HCT116 (cell line): ENCODE measurements around the gene ADK. TPM values are rescaled to one million over a fixed set of nuclear protein-coding genes. Genes with fewer than 3 reads are reported as not detected.

Experiments used
- ATAC-seq: fragments of 200-7000 bp; cut with Tn5 transposase; 2 replicates; pipeline ENCODE4 v1.9.1; 2020; ENCODE audit warnings: mild to moderate bottlenecking, moderate library complexity
- BruUV-seq: library from RNA; stranded (reverse); fragments of 400-500 nt; replicated peaks from 2 replicates; lab custom pipeline; 2021; lab: Mats Ljungman, UMichigan
- CTCF ChIA-PET: fragments of 300-600 bp; sonication (Branson Sonifier 250); formaldehyde crosslinking; loops from one replicate; lab custom pipeline; 2021; ENCODE audit warnings: antibody characterized with exemption; lab: Charles Lee
- POLR2A ChIA-PET: fragments of 300-600, 350-600 bp; sonication (Branson Sonifier 250); formaldehyde crosslinking; loops from one replicate; lab custom pipeline; 2021; ENCODE audit warnings: antibody characterized with exemption; lab: Charles Lee
- RAD21 ChIA-PET, 2 experiments: fragments of 300-600 bp; sonication (Branson Sonifier 250); formaldehyde crosslinking; loops; one replicate each; lab custom pipeline; 2023; ENCODE audit warnings: low total read pairs in 2 of 2; ENCODE audit not compliant: uncharacterized antibody in 2 of 2, unreplicated experiment in 2 of 2, low non-redundant PET in 1 of 2; lab: Charles Lee
- DNase-seq: peaks from one replicate; pipeline ENCODE4 v3.0.0-alpha.2; 2010; ENCODE audit warnings: low read depth, low spot score
- H2AFZ ChIP-seq: fragments of 200-600 bp; shearing (Covaris generic), sonication (generic); 2 replicates; pipeline ENCODE4 v1.6.1; 2017; ENCODE audit warnings: low read depth, mixed run types, mixed read lengths, antibody characterized with exemption, low read length; ENCODE audit not compliant: poor library complexity, severe bottlenecking
- H3K27ac ChIP-seq: 2 replicates; pipeline ENCODE4 v1.5.1; 2012; ENCODE audit warnings: low read depth, low read length
- H3K27me3 ChIP-seq: fragments of 200-600 bp; sonication (generic); 2 replicates; pipeline ENCODE4 v1.6.1; 2016; ENCODE audit warnings: mixed run types, low read length, mixed read lengths; ENCODE audit not compliant: insufficient read depth
- H3K36me3 ChIP-seq, 2 experiments: fragments of 200-500 bp in 1 of 2; fragments of 200-600 bp in 1 of 2; sonication (Bioruptor generic) in 1 of 2; sonication (generic) in 1 of 2; 2 replicates each; pipeline versions ENCODE4 v1.5.1 to v1.6.1; 2014 to 2016; ENCODE audit warnings: low read length in 2 of 2, inconsistent platforms in 1 of 2, mixed read lengths in 1 of 2, mixed run types in 1 of 2; ENCODE audit not compliant: insufficient read depth in 2 of 2, control insufficient read depth in 1 of 2
- H3K4me1 ChIP-seq, 2 experiments: fragments of 200-600 bp in 1 of 2; sonication (generic) in 1 of 2; 2 replicates each; pipeline versions ENCODE4 v1.5.1 to v1.6.1; 2012 to 2017; ENCODE audit warnings: low read length in 2 of 2, inconsistent platforms in 1 of 2, mild to moderate bottlenecking in 1 of 2, mixed read lengths in 1 of 2, mixed run types in 1 of 2, moderate library complexity in 1 of 2; ENCODE audit not compliant: insufficient read depth in 2 of 2, control insufficient read depth in 1 of 2
- H3K4me2 ChIP-seq: fragments of 200-600 bp; sonication (generic); 2 replicates; pipeline ENCODE4 v1.6.1; 2017; ENCODE audit warnings: mixed run types, low read length, mixed read lengths
- H3K4me3 ChIP-seq, 2 experiments: fragments of 200-600 bp in 1 of 2; sonication (generic) in 1 of 2; replicated peaks in 1 of 2; 2 replicates each; pipeline ENCODE4 v1.5.1; 2011 to 2016; ENCODE audit warnings: low read length in 2 of 2, control low read depth in 1 of 2, low read depth in 1 of 2, mild to moderate bottlenecking in 1 of 2, mixed read lengths in 1 of 2, mixed run types in 1 of 2
- H3K79me2 ChIP-seq: fragments of 200-600 bp; sonication (generic); 2 replicates; pipeline ENCODE4 v1.6.1; 2017; ENCODE audit warnings: mild to moderate bottlenecking, mixed run types, low read length, moderate library complexity, mixed read lengths; ENCODE audit not compliant: insufficient read depth
- H3K9ac ChIP-seq: fragments of 200-600 bp; sonication (generic); 2 replicates; pipeline ENCODE4 v1.6.1; 2016; ENCODE audit warnings: low read length, mixed read lengths
- H3K9me2 ChIP-seq: fragments of 200-600 bp; sonication (generic), shearing (Covaris generic); 2 replicates; pipeline ENCODE4 v1.6.1; 2017; ENCODE audit warnings: mixed run types, mild to moderate bottlenecking, moderate library complexity; ENCODE audit not compliant: insufficient read depth
- H3K9me3 ChIP-seq, 2 experiments: fragments of 200-500 bp in 1 of 2; fragments of 200-600 bp in 1 of 2; sonication (Bioruptor generic) in 1 of 2; sonication (generic) in 1 of 2; 2 replicates each; pipeline ENCODE4 v1.6.1; 2014 to 2017; ENCODE audit warnings: low read length in 2 of 2, mixed read lengths in 2 of 2, inconsistent platforms in 1 of 2, low read depth in 1 of 2, mild to moderate bottlenecking in 1 of 2, mixed run types in 1 of 2, moderate library complexity in 1 of 2; ENCODE audit not compliant: control insufficient read depth in 1 of 2, insufficient read depth in 1 of 2
- H4K20me1 ChIP-seq: fragments of 200-600 bp; sonication (generic), shearing (Covaris generic); 2 replicates; pipeline ENCODE4 v1.6.1; 2017; ENCODE audit warnings: mixed run types, mild to moderate bottlenecking, moderate library complexity; ENCODE audit not compliant: insufficient read depth
- ATF3 ChIP-seq: IDR thresholded peaks from 2 replicates; pipeline ENCODE4 v1.6.1; 2012
- CTCF ChIP-seq, 3 experiments: fragments of 200-600 bp in 1 of 3; sonication (generic) in 1 of 3; IDR thresholded peaks in 2 of 3; conservative IDR thresholded peaks in 1 of 3; 2 replicates each; pipeline ENCODE4 v1.5.1; 2012 to 2017; ENCODE audit warnings: low read depth in 2 of 3, low read length in 2 of 3, antibody characterized with exemption in 1 of 3, borderline replicate concordance in 1 of 3, control low read depth in 1 of 3, mild to moderate bottlenecking in 1 of 3, mixed read lengths in 1 of 3, mixed run types in 1 of 3, moderate library complexity in 1 of 3; ENCODE audit not compliant: insufficient read depth in 1 of 3
- EGR1 ChIP-seq: IDR thresholded peaks from 2 replicates; pipeline ENCODE4 v1.6.1; 2012; ENCODE audit warnings: low read depth
- ELF1 ChIP-seq: IDR thresholded peaks from 2 replicates; pipeline ENCODE4 v1.6.1; 2012; ENCODE audit warnings: low read depth, borderline replicate concordance
- MAX ChIP-seq: IDR thresholded peaks from 2 replicates; pipeline ENCODE4 v1.6.1; 2012
- POLR2A ChIP-seq: IDR thresholded peaks from 2 replicates; pipeline ENCODE4 v1.7.0; 2011; ENCODE audit warnings: borderline replicate concordance; ENCODE audit not compliant: insufficient read depth, insufficient read length; ENCODE audit errors: extremely low read depth
- RAD21 ChIP-seq: IDR thresholded peaks from 2 replicates; pipeline ENCODE4 v1.6.1; 2012; ENCODE audit warnings: low read depth, mild to moderate bottlenecking
- REST ChIP-seq: IDR thresholded peaks from 2 replicates; pipeline ENCODE4 v1.6.1; 2012; ENCODE audit warnings: low read depth
- SIN3A ChIP-seq: IDR thresholded peaks from 2 replicates; pipeline ENCODE4 v1.6.1; 2012; ENCODE audit warnings: low read depth
- SP1 ChIP-seq: IDR thresholded peaks from 2 replicates; pipeline ENCODE4 v1.6.1; 2012; ENCODE audit warnings: low read depth
- TCF7L2 ChIP-seq: IDR thresholded peaks from 2 replicates; pipeline ENCODE4 v1.7.0; 2011; ENCODE audit warnings: borderline replicate concordance, inconsistent platforms; ENCODE audit not compliant: insufficient read depth, insufficient read length; ENCODE audit errors: extremely low read depth
- ZBTB33 ChIP-seq: IDR thresholded peaks from 2 replicates; pipeline ENCODE4 v1.6.1; 2011; ENCODE audit warnings: mild to moderate bottlenecking, low read length, moderate library complexity; ENCODE audit not compliant: insufficient replicate concordance; ENCODE audit errors: extremely low read depth
- ZNF274 ChIP-seq: fragments of 200-500 bp; sonication (Bioruptor generic); IDR thresholded peaks from 2 replicates; pipeline ENCODE4 v1.6.1; 2014; ENCODE audit warnings: mild to moderate bottlenecking, low read depth, low read length, inconsistent platforms
- intact Hi-C: fragments of 100-400 bp; cut with micrococcal nuclease; formaldehyde crosslinking; loops from 2 replicates; pipeline ENCODE4 v1.10.0; 2022
- total RNA-seq: library from RNA; stranded (reverse); gene quantifications from one replicate; pipeline ENCODE4 v1.2.1, GENCODE V29; 2021; ENCODE audit not compliant: unreplicated experiment

The ADK gene
- total RNA-seq, 1 experiment from 2014 or later, result 55.0 TPM

- ChIA-PET POLR2A (no interaction called here), RAD21 (no interaction called here), CTCF (interaction anchor here (1.0 to 1.1 kb wide), 2 partner anchors 9 to 81 kb away, joined by 3 to 4 read pairs; no protein-coding TSS in a partner anchor)
- Histone ChIP-seq H2AFZ (no peak overlapping the region), H3K27ac (no peak overlapping the region), H3K27me3 (no peaks in the 10 kb centered on the region), H4K20me1 (no peaks in the 10 kb centered on the region), H3K4me2 (peak overlapping the region; percentile 91), H3K9me3 (no peaks in the 10 kb centered on the region), H3K9ac (no peak overlapping the region), H3K79me2 (peaks cover 74% of the 10 kb centered on the region), H3K4me3 (no peak overlapping the region), H3K9me2 (no peaks in the 10 kb centered on the region), H3K36me3 (no peaks in the 10 kb centered on the region), H3K4me1 (peaks cover 13 to 22% of the 10 kb centered on the region in 2 experiments)
- DNase-seq (peak; percentile 34), ATAC-seq (no peak)
- intact Hi-C loops, result loop anchor here (5.0 kb wide), 2 partner anchors 59 to 79 kb away; no protein-coding TSS in a partner anchor
- no peak for TF ChIP-seq EGR1
- no peak for TF ChIP-seq ZBTB33
- peak; percentile 15; the same call in 1 of the 2 replicates for TF ChIP-seq RAD21
- no peak for TF ChIP-seq ELF1
- 0 out of 2 replicates have a peak, but pooled peaks have one; percentile 20 for TF ChIP-seq SIN3A
- no peak for TF ChIP-seq REST
- 0 out of 2 replicates have a peak, but pooled peaks have one; percentile 17 for TF ChIP-seq MAX
- TF ChIP-seq SP1, result no peak
- TF ChIP-seq ZNF274, result no peak
- TF ChIP-seq CTCF (IDR thresholded peaks at IDR 0.05 in 2 of 3, conservative IDR thresholded peaks at IDR 0.05 in 1 of 3; ENCODE audit: borderline replicate concordance in 1 of 3, insufficient read depth in 1 of 3, low read depth in 2 of 3, low read length in 2 of 3), result peak; percentile 50 to 71 (median 64); a peak in 5 of 6 replicates
- no peak for TF ChIP-seq TCF7L2
- no peak for TF ChIP-seq ATF3
- no peak for TF ChIP-seq POLR2A
- BruUV-seq, result no TSS peak
These were observed 2.1 kb downstream of the ADK start for GRCh38 chr10:74153123-74153522.
